CD4-positive, CD25-positive, alpha-beta regulatory T cell (primary cell): ENCODE data around the gene PREP. TPM values are rescaled to one million over a fixed set of nuclear protein-coding genes. Genes with fewer than 3 reads are reported as not detected.
"Not testable (repeated sequence)": the region's sequence is repeated elsewhere in the genome, so short reads cannot be mapped to it uniquely, and the experiment has no call there.

Source experiments
- ATAC-seq, 2 donors: fragments of 150-1000 bp; cut with Tn5 transposase; one replicate each; pipeline ENCODE4 v1.10.0; 2021; ENCODE audit warnings: low read depth in 2 of 2, moderate number of reproducible peaks in 2 of 2, moderate library complexity in 1 of 2
- DNase-seq, 3 donors: peaks; one replicate each; pipeline versions ENCODE4 v3.0.0 to v3.0.0-alpha.2; 2012 to 2022; ENCODE audit warnings: mixed read lengths in 1 of 3
- H3K27ac ChIP-seq: one replicate; pipeline ENCODE4 v1.7.0; 2013; ENCODE audit warnings: mild to moderate bottlenecking, low read length; ENCODE audit not compliant: insufficient read depth, poor library complexity, severe bottlenecking
- H3K27me3 ChIP-seq: one replicate; pipeline ENCODE4 v1.7.0; 2013; ENCODE audit warnings: low read length; ENCODE audit not compliant: control insufficient read depth, insufficient read depth
- H3K36me3 ChIP-seq: one replicate; pipeline ENCODE4 v1.7.0; 2013; ENCODE audit warnings: mild to moderate bottlenecking, low read length, moderate library complexity; ENCODE audit not compliant: control insufficient read depth, insufficient read depth
- H3K4me1 ChIP-seq: 2 replicates; pipeline ENCODE4 v1.7.0; 2013; ENCODE audit warnings: mild to moderate bottlenecking, low read length; ENCODE audit not compliant: insufficient read depth, control insufficient read depth, poor library complexity, severe bottlenecking
- H3K4me3 ChIP-seq: one replicate; pipeline ENCODE4 v1.7.0; 2013; ENCODE audit warnings: low read depth, mild to moderate bottlenecking, low read length, moderate library complexity
- H3K9me3 ChIP-seq, 2 experiments: 1 replicate in 1 of 2; 2 replicates in 1 of 2; pipeline ENCODE4 v1.7.0; 2013; ENCODE audit warnings: low read length in 2 of 2, mild to moderate bottlenecking in 1 of 2, moderate library complexity in 1 of 2; ENCODE audit not compliant: control insufficient read depth in 2 of 2
- H3K27ac Mint-ChIP-seq, 3 donors: one replicate each; pipeline ENCODE4 v1.8.0; 2020 to 2022; ENCODE audit warnings: mild to moderate bottlenecking in 3 of 3, mixed read lengths in 3 of 3, moderate library complexity in 2 of 3
- H3K27me3 Mint-ChIP-seq: one replicate; pipeline ENCODE4 v1.8.0; 2022; ENCODE audit warnings: mild to moderate bottlenecking, mixed read lengths
- H3K36me3 Mint-ChIP-seq: one replicate; pipeline ENCODE4 v1.8.0; 2020; ENCODE audit warnings: mixed read lengths
- H3K4me1 Mint-ChIP-seq, 4 donors: one replicate each; pipeline ENCODE4 v1.8.0; 2020 to 2022; ENCODE audit warnings: mixed read lengths in 4 of 4, mild to moderate bottlenecking in 1 of 4
- H3K4me3 Mint-ChIP-seq, 4 donors: one replicate each; pipeline ENCODE4 v1.8.0; 2020 to 2022; ENCODE audit warnings: mild to moderate bottlenecking in 4 of 4, mixed read lengths in 4 of 4, moderate library complexity in 3 of 4
- H3K9me3 Mint-ChIP-seq, 7 donors: one replicate each; pipeline ENCODE4 v1.8.0; 2020 to 2022; ENCODE audit warnings: mixed read lengths in 7 of 7, mild to moderate bottlenecking in 3 of 7, moderate library complexity in 2 of 7
- polyA plus RNA-seq, 4 donors: library from polyadenylated mRNA; unstranded; fragments of 300-500 nt; fragmentation: Illumina TruSeq; gene quantifications; one replicate each; pipeline ENCODE4 v1.2.3, GENCODE V29; 2021
- total RNA-seq: library from RNA; stranded (reverse); gene quantifications from one replicate; pipeline ENCODE4 v1.2.3, GENCODE V29; 2022

The PREP gene
- total and polyA plus RNA-seq, 5 donors from 2014 or later = 33.8 to 49.7 (median 41.8) TPM

- not testable (repeated sequence) for H3K27ac ChIP-seq, H3K9me3 ChIP-seq, H3K27me3 ChIP-seq, H3K27me3 Mint-ChIP-seq, H3K4me1 ChIP-seq, H3K9me3 Mint-ChIP-seq, ATAC-seq, H3K27ac Mint-ChIP-seq, H3K4me3 ChIP-seq, DNase-seq
- Mint-ChIP-seq H3K36me3 (peaks cover 40% of the 10 kb centered on the region), H3K4me1 (peaks cover 13 to 25% (median 19%) of the 10 kb centered on the region in 4 donors), H3K4me3 (peak overlapping the region in 1 of 4 donors; percentile 24)
- peaks cover 18% of the 10 kb centered on the region for H3K36me3 ChIP-seq
These were observed 64.4 kb downstream of the PREP start for GRCh38 chr6:105338350-105338983.

DNA sequence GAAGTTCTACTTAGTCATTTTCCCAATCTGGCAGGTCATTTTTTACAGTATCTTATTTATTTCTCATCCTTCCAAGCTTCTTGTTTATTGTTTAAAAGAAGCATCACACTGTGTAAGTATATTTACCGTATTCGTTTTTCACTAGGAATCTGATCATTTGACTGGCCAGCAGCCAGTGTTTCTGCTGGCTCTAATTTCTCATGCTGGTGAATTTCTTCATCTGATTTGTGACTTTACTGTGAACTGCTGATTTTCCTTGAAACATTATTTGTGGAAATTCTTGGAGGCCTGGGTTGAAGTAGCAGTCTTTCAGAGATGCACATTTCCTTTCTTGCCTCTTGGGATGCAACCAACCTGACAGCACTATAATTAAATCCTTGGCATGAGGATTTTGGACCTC, 65.9 kb downstream of the PREP start:
- no peaks in the 10 kb centered on the region for H3K27me3 ChIP-seq
- peaks cover 41% of the 10 kb centered on the region for H3K36me3 Mint-ChIP-seq
- H3K9me3 ChIP-seq = no peaks in the 10 kb centered on the region
- ATAC-seq (no peak), DNase-seq (no peak)
- no peaks in the 10 kb centered on the region for H3K4me1 ChIP-seq
- no peak overlapping the region for H3K27ac Mint-ChIP-seq
- no peak overlapping the region for H3K27ac ChIP-seq
- no peaks in the 10 kb centered on the region for H3K27me3 Mint-ChIP-seq
- H3K9me3 Mint-ChIP-seq = peaks cover 0 to 2% (median 0%) of the 10 kb centered on the region in 7 donors
- peaks cover 28% of the 10 kb centered on the region for H3K36me3 ChIP-seq
- no peak overlapping the region for H3K4me3 ChIP-seq
- peaks cover 13 to 18% (median 16%) of the 10 kb centered on the region in 4 donors for H3K4me1 Mint-ChIP-seq
- no peak overlapping the region for H3K4me3 Mint-ChIP-seq

GRCh38 chr6:105332576-105332975, 70.3 kb downstream of the PREP start:
- H3K36me3 Mint-ChIP-seq = peaks cover 56% of the 10 kb centered on the region
- ATAC-seq = no peak
- peaks cover 63% of the 10 kb centered on the region for H3K36me3 ChIP-seq

DNA sequence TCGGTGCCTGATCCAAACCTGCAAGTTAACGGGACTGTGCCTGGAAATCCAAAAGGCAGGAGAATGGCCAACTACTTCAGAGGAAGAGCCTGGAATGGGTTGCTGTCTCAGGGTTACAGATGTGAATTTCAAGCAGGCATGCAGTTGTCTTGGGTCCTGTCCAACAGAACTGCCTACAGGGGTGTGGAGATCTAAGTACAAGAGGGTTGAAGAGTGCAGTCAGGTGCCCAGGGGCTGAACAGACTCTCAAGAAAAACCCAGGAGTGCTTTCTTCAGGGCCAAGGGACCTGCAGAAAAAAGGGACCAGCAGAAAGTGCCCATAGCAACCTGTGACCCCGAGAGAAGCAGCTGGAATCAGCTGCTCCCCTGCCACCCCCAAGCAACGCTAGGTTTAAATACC, 71.0 kb downstream of the PREP start:
- peaks cover 54% of the 10 kb centered on the region for H3K36me3 Mint-ChIP-seq
- H3K4me3 ChIP-seq = no peak overlapping the region
- no peak for ATAC-seq
- H3K4me1 Mint-ChIP-seq = peaks cover 0 to 11% (median 3%) of the 10 kb centered on the region in 4 donors
- H3K27ac Mint-ChIP-seq = no peak overlapping the region
- no peak overlapping the region for H3K27ac ChIP-seq
- no peaks in the 10 kb centered on the region for H3K9me3 ChIP-seq
- no peak for DNase-seq
- no peak overlapping the region for H3K4me3 Mint-ChIP-seq
- no peaks in the 10 kb centered on the region for H3K27me3 Mint-ChIP-seq
- H3K4me1 ChIP-seq = no peaks in the 10 kb centered on the region
- H3K36me3 ChIP-seq = peaks cover 65% of the 10 kb centered on the region
- no peaks in the 10 kb centered on the region for H3K9me3 Mint-ChIP-seq
- H3K27me3 ChIP-seq = no peaks in the 10 kb centered on the region

More at GRCh38 chr6:105332576-105332975, 70.3 kb downstream of the PREP start:
- H3K9me3 Mint-ChIP-seq = no peaks in the 10 kb centered on the region
- Histone ChIP-seq H3K4me1 (no peaks in the 10 kb centered on the region), H3K27me3 (no peaks in the 10 kb centered on the region), H3K4me3 (no peak overlapping the region), H3K9me3 (no peaks in the 10 kb centered on the region), H3K27ac (no peak overlapping the region)
- no peaks in the 10 kb centered on the region for H3K27me3 Mint-ChIP-seq
- no peak overlapping the region for H3K4me3 Mint-ChIP-seq
- no peak for DNase-seq
- H3K4me1 Mint-ChIP-seq = peaks cover 5 to 14% (median 6%) of the 10 kb centered on the region in 4 donors
- peak overlapping the region in 1 of 3 donors; percentile 13 for H3K27ac Mint-ChIP-seq

GRCh38 chr6:105330913-105331312, 72.0 kb downstream of the PREP start:
- Mint-ChIP-seq H3K27me3 (no peaks in the 10 kb centered on the region), H3K4me1 (peaks cover 0 to 11% (median under 1%) of the 10 kb centered on the region in 4 donors), H3K36me3 (peaks cover 56% of the 10 kb centered on the region), H3K27ac (peak overlapping the region in 1 of 3 donors; percentile 22), H3K4me3 (no peak overlapping the region), H3K9me3 (no peaks in the 10 kb centered on the region)
- Histone ChIP-seq H3K36me3 (peaks cover 67% of the 10 kb centered on the region), H3K9me3 (no peaks in the 10 kb centered on the region), H3K4me1 (no peaks in the 10 kb centered on the region), H3K27me3 (no peaks in the 10 kb centered on the region), H3K4me3 (no peak overlapping the region), H3K27ac (no peak overlapping the region)
- DNase-seq = no peak
- no peak for ATAC-seq

GRCh38 chr6:105330364-105330763, 72.5 kb downstream of the PREP start:
- H3K27me3 ChIP-seq = no peaks in the 10 kb centered on the region
- peaks cover 61% of the 10 kb centered on the region for H3K36me3 Mint-ChIP-seq
- no peak overlapping the region for H3K27ac ChIP-seq
- peaks cover 72% of the 10 kb centered on the region for H3K36me3 ChIP-seq
- no peak overlapping the region for H3K4me3 Mint-ChIP-seq
- peak overlapping the region in 1 of 3 donors; percentile 22 for H3K27ac Mint-ChIP-seq
- no peaks in the 10 kb centered on the region for H3K27me3 Mint-ChIP-seq
- H3K9me3 Mint-ChIP-seq = no peaks in the 10 kb centered on the region
- peaks cover 0 to 11% (median 3%) of the 10 kb centered on the region in 4 donors for H3K4me1 Mint-ChIP-seq
- DNase-seq (no peak), ATAC-seq (no peak)
- H3K9me3 ChIP-seq = no peaks in the 10 kb centered on the region
- no peaks in the 10 kb centered on the region for H3K4me1 ChIP-seq
- no peak overlapping the region for H3K4me3 ChIP-seq

DNA sequence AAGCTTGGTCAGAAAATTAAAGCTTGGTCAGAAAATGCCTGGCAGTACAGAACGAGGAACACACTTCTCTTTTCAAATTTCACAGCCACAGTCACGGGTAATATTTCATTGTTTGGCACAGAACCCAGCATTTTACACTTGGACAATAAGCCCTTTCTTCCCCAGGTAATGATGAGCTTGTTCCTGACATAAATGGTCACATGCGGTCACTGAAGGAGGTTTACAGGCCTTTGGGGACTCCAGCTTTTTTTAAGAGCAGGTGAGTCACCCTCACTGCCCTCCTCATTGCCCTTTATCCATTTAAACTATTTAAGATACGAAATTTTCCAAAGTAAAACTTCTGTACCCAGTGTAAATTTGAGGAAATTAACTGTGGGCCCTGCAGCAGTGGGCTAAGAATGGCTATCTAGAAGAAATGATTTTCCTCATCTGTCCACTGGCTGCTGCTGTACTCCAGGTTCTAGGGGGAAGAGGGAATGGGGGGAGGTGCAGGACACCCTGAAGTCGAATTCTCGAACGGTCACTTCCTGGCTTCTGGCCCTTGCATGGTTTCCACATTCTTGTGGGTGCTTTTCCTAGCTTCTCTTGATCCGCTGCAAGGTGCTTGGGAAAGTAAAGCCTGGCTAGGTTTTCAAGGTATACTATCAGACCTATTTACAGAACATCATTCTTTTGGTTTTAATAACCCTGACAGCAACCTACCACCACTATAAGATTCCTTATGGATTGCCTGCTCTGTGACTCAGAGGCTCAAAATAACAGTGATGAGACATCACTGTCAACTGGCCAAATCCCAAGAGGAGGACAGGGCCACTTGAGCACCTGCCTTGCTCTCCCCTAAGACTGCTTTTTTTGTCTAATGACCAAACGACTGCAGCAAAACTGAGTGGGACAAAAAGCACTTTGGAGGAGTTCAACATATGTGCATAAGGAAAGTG, 75.8 kb downstream of the PREP start:
- no peak overlapping the region for H3K4me3 Mint-ChIP-seq
- ATAC-seq (no peak), DNase-seq (no peak)
- Histone ChIP-seq H3K4me3 (no peak overlapping the region), H3K36me3 (peaks cover 84% of the 10 kb centered on the region), H3K4me1 (no peaks in the 10 kb centered on the region), H3K9me3 (no peaks in the 10 kb centered on the region), H3K27me3 (no peaks in the 10 kb centered on the region), H3K27ac (no peak overlapping the region)
- peaks cover 61% of the 10 kb centered on the region for H3K36me3 Mint-ChIP-seq
- no peak overlapping the region for H3K27ac Mint-ChIP-seq
- no peaks in the 10 kb centered on the region for H3K27me3 Mint-ChIP-seq
- H3K9me3 Mint-ChIP-seq = no peaks in the 10 kb centered on the region
- peaks cover 0 to 9% (median 4%) of the 10 kb centered on the region in 4 donors for H3K4me1 Mint-ChIP-seq
